Daoy (cell line): ENCODE data around the gene INO80B. TPM values are rescaled to one million over a fixed set of nuclear protein-coding genes. Genes with fewer than 3 reads are reported as not detected.
"Not testable (repeated sequence)": the region's sequence is repeated elsewhere in the genome, so short reads cannot be mapped to it uniquely, and the experiment has no call there.

ENCODE experiments used
- DNase-seq: peaks from one replicate; pipeline ENCODE4 v3.0.0-alpha.2; 2015; ENCODE audit warnings: low read depth
- total RNA-seq: library from RNA; depleted of rRNA; stranded (reverse); fragments of >200 nt; shearing (Covaris generic); gene quantifications from 2 replicates; pipeline ENCODE4 v1.2.3, GENCODE V29; 2014; rRNA removed

Gene INO80B
- total RNA-seq, result 13.8 and 17.8 TPM in 2 replicates

DNA sequence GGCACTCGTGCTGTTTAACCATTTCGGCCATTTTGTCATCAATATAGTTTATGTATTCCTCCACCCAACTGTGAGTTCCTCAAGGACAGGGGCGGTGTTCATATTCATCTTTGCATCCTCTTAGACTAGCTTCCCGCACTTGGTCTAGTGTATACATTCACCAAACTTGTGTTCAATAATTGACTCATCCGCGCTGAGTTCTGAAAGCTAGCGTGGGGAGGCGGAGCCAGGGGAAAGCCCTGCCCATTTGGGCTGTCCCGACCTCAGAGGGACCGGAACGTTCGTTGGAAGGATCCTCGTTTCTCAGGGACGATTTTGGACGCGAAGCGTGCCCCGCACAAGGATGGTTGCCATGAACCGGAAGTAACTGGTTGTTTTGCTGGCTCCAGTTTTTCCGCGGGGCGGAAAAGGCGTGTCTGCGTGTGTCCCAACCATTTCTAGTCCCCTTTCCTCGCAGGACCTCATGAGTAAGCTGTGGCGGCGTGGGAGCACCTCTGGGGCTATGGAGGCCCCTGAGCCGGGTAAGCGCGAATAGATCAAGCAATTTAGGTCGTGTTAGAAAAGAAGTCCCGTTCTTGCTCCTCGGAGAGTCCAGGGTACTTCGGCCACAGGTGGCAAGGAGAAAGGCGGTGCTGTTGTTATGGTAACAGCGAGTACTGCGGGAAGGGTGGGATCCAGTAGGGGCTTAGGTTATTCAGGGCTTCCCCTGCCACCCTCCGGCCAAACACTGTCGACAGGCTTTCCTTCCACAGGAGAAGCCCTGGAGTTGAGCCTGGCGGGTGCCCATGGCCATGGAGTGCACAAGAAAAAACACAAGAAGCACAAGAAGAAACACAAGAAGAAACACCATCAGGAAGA lies at the start of gene INO80B:
TSS of gene INO80B (plus strand) at position 434 of the 858 bp plus-strand sequence. CDS start at position 464, 30 bp downstream.
- peak; percentile 96 for DNase-seq

DNA sequence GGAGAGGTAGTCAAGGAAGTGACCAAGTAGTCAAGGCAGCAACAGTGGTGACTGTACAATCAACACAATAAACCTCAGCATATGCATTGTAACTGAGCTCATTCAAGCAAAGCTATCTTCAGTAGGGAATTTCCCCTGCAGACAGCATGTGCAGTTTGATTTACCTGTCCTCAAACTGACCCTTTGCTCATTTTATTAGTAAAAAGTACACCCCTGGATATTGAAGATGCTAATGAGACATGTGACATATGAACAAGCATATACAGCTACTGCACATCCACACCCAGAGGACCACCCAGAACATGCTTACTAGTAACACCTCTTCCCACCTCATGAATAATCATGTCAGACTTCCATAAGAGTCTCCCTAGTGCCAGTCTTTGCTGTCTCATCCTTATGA lies 48.9 kb upstream of the INO80B start:
- DNase-seq, result peak; percentile 65

DNA sequence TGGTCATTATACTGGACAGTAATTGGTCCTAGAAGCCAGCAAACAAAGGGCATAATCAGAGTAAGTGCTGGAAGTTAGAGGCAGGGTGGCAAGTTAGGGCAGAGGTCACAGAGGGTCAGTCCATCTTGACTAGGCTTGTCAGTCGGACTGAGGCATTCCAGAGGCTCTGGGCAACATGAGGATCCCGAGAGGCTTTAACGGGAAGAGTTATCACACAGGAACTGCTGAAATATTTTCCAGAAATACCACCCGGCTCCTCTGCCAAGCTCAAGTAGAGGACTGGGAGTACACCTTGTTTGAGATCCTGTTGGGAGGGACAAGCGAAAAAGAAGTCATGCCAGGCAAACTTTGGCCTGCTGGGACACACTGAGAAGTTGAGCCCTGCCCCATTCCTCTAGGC lies 47.2 kb upstream of the INO80B start:
- no peak for DNase-seq

DNA sequence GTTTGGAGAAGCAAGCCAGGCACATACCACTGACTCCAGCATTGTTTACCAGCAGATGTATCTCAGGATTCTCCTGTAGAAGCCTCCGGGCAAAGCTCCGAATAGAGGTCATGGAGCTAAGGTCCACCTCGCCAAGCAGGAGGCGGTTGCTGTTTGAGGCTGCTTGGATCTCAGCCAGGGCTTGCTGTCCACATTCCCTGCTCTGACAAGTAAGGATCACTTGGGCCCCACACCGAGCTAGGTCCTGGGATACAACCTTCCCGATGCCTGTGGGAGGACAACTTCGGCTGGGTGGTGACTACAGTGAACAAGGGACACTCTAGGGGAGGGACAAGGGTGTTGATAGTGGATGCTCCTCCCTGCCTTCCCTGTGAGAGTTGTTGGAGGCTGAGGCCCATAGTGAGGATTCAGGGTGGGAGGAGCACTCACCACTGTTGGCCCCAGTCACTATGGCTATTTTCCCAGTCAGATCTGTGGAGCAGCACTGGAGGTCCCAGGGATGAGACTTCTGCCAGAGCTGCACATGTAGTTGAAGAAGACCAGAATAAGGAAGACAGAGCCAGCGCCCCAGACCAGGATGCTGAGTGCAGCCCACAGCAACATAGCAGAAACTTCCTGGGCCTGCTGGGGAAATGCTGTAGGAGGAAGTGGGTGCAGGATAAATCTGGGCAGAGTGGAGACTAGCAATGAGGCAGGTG lies 41.7 kb upstream of the INO80B start:
- DNase-seq, result no peak

DNA sequence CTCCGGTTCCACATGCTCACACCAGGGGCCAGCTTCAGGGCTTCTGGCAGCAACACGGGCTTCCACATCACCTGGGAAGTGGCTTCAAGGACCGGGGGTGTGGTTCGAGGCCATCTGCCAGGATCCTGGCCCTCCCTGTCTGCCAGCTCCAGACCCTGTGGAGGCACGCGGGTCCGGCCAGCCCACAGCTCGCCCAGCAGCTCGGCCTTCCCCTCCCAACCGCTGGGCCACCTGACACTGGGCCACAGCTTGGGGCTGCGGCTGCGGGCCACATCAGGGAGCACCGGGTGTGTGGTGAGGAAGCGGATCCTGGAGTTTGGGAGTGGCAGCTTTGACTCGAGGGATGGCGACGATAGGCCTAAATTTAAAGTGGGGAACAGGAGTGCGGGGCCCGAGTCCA lies 40.4 kb upstream of the INO80B start:
- DNase-seq, result no peak

DNA sequence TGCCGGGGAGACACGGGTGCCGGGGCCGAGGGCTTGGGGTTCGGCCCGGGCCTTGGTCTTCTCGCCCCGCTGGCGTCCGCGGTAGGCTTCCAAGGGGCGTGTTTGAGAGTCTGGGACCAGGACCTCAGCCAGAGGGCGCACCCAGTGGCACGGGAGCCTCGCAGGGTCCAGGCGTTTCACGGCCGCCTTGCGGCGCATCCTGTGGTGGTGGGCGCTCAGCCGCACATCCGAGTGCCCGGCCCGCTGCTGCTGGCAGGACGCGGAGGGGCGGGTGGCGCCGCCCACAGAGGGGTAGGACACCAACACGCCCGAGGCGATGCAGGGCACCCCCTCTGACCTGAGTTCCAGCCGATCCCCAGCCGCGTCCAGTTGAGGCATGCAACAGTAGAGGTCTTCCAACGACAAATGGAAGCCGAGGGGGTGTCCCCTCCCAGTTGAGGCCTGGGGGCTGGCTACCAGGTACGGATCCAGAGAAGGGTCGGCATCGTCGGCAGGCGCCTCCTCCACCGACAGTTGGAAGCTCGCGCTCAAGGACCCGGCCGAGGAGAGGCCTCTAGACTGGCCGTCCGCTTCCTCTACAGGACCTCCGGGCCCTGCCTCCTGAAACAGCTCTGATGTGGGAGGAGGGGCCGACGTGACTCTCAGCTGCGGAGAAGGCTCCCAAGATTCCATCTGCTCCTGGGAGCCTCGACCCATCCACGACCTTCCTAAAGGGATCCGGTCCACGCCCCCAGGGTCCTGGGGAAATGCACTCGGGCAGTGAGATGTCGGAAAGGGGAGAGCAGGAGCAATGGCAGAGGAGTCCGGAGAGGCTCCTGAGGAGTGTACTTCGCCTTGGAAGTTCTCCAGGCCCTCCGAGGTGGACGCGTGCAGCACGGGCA lies 39.8 kb upstream of the INO80B start:
- no peak for DNase-seq

DNA sequence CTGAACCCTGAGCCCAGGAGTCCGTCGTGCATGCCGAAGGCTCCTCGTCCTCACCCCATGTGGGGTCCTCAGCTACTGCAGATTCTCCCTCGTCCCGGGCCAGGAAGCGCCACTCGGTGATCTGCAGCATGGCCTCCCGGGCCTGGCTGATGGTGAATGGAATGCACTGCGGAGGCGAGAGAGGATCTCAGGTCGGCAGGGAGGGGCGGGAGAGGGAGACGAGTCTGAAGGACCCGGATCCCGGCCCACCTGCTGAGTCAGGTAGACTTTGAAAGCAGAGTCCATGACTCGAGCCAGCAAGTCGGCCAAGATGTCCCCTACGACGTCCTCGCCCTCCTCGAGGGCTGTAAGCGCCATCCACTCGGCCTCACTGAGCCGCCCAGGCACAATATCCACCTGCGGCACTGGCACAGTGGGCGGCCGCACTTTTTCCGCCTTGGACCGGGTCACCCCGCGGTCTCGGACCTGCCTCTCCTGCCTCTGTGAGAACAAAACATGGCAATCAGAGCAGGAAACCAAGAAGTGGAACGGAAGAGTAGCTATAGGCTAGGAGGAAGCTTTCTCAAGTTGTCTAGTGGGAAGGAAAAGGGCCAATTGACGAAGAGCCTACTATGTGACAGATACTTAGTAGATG lies 39.0 kb upstream of the INO80B start:
- DNase-seq, result no peak

DNA sequence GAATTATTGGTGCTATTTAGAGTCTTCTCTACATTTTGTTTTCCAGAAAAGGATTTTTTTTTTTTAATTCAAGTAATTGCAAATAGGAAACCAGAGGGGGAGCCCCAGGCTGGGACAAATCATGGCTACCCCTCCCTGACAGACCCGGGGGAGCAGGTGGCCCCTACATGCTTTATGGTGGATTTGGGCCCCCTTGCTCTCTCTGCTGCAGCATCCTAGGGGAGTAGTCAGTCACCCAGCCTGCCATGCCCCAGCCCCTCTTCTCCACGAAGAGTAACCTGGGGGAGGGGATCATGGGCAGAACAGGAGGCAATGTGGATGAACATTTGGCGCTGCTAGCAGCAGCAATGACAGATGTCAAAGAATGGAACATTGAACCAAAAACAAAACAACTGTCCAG lies 38.1 kb upstream of the INO80B start:
- DNase-seq, result no peak

DNA sequence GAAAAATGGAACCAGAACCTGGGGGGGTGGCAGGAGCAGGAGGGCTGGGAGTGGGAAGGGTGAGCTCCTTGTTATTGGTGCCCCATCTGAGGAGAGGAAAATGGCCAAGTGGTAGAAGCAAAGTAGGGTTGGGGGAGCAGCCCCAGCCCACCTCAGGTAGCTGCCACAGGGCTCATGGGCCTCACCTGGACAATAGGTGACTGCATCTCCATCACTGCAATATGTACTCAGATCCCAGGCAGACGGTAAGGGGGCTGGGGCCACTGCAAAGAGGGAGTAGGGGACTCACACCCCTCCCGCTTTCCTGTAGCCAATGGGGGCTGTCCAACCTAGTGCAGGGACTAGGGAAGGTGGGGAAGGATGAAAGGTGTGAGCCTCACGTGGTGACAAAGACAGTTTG lies 37.7 kb upstream of the INO80B start:
- no peak for DNase-seq

DNA sequence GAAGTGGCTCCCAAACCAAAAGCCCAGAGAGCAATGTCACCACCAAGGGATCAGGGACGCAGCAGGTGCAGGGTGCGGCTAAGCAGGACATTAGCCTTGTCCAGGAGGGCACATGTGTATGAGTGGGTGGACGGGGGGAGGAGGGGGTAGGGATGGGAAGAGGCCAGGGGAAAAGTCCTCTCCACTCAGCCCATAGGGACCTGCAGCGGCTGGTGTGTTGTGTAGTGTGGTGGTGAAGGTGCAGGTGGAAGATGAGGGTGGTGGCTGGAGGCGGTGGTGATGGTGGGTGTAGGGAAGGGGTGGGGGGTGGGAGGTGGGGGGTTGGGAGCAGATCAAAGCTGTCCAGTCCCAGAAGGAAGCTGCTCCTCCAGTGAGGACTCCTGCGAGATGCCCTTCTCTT lies 37.1 kb upstream of the INO80B start:
- DNase-seq, result no peak

DNA sequence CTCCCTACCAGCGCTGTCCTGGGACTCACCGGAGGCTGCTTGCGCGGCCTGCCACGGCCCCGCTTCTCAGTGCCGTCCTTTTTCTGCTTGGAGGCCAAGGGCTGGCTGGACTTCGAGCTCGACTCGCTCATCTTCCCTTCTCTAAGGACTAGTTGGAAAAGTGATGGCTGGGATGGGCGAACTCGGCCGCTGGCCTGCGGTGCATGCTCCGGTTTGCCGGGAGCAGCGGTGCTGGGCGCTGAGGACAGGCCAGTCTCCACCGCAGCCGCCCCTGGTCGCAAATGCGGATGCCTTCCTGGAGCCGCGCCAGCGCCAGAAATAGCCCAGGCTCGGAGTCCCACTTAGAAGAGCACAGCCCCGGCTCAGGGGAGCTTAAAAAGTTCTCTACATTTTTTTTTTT lies 36.6 kb upstream of the INO80B start:
- no peak for DNase-seq

DNA sequence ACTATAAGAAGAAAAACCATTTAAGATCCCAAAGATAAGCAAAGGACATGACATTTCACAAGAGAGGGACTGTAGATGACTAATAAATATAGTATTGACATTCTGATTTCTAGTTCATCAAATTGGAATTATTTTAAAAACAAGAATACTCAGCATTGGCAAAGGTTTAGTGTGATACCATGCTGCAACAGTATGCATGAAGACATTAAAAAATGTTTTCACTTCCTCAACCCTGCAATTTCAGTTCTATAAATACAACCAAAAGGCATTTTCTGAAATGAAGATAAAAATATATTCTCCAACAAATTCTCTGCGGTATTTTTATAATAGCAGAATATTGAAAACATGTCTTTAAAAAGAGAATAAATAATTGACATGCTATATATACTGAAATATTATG lies 35.5 kb upstream of the INO80B start:
- no peak for DNase-seq

DNA sequence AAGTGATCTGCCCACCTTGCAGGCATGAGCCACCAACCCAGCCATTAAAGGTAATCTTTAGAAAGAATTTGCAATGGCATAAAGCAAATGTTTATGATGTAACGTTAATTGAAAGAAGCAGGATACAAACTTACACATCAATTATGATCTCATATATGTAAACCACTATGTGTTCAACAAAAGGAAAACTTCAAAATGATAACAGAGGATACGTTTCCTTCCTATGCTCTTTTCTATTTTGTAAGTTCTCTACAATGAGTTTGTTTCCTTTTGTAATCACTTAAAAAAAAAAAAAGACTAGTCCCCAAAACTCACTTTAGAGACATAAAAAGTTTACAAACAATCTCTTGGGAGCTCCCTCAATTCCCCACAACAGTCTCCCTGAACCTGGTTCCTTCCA lies 34.9 kb upstream of the INO80B start:
- no peak for DNase-seq

DNA sequence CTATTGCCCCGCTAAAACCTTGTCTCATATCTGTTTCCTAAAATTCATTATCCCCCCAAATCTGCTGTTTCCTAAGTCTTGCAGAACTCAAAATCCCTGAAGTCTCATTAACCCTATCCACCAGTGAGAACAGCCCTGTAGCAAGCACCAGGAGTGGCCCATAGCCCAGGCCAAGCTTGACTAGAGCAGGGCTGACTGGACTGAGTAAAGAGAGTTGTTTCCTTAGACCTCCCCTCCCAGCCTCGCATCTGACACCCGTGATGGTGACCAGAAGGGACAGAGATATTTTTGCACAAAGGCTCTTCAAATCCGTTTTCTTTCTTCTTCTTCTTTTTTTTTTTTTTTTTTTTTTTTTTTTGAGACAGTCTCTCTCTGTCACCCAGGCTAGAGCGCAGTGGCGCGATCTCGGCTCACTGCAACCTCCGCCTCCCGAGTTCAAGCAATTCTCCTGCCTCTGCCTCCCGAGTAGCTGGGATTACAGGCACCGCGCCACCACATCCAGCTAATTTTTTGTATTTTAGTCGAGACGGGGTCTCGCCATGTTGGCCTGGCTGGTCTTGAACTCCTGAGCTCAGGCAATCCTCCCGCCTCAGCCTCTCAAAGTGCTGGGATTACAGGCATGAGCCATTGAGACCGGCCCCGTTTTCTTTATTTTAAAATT lies 34.3 kb upstream of the INO80B start:
- DNase-seq, result not testable (repeated sequence)

DNA sequence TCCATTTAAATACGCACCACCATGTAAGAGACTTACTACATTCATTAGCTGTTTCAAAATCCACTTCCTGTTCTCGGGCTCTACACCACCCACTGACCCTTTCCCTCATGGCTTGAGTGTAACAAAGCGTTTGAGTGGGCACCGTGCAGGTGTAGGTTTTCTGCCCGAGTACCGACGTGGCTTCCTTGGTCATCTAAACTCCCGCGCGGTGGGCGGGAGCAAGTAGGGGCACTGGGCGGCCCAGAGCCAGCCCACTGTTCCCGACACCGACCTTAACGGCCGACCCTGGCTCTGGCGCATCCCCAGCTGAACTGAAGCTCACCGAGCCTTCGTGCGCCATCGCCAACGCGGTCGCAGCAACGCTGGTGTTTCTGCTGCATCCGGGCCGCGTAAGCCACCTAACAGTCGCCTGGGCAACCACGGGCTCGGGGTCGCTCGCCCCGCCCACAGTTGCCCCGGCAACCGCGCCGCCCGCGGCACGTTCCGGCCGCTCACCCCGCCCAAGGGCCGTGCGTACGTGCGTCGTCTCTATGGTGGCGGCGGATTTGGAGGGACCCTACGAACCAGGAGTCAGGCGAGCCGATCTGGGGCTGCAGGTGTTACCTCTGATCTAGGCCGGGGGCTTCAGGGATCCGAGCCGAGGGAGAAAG lies 33.5 kb upstream of the INO80B start, which contains the start of the genes C2orf81 and WDR54:
TSS of gene C2orf81 (minus strand) at position 399 of the 650 bp plus-strand sequence. CDS start at position 340, 59 bp downstream.
TSS of gene WDR54 (plus strand) at position 510 of the 650 bp plus-strand sequence. CDS start 424 bp downstream, outside the sequence.
- peak; percentile 95 for DNase-seq

DNA sequence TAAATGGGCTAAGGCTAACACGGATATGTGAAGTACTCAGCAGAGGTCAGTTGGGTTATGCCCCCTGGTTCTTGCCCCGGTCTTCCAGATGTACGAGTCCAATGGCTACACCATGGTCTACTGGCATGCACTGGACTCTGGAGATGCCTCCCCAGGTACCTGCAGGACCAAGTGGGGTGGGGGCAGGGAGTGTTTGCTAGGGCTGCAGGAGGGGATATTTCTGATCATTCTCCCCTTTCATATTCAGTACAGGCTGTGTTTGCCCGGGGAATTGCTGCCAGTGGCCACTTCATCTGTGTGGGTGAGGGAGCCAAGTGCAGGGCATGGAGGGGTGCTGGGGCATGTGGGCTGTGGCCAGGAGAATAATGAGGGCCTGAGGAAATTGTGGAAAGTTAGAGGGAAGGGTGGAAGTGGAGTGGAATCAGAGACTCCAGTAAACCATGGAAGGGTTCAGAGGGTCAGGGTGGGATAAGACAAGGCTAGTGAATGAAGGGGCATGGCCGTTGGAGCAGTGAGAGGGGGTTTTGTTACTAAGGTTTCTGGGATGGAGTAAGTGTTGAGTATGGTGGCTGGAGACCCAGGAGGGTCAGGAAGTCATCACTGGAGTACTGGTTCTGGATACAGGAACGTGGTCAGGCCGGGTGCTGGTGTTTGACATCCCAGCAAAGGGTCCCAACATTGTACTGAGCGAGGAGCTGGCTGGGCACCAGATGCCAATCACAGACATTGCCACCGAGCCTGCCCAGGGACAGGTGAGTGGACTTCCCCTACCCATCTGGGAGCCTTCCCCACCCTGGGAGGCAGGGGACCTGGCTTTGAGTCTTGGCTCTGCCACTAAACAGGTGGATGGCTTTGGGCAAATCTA lies 31.4 kb upstream of the INO80B start:
- no peak for DNase-seq

DNA sequence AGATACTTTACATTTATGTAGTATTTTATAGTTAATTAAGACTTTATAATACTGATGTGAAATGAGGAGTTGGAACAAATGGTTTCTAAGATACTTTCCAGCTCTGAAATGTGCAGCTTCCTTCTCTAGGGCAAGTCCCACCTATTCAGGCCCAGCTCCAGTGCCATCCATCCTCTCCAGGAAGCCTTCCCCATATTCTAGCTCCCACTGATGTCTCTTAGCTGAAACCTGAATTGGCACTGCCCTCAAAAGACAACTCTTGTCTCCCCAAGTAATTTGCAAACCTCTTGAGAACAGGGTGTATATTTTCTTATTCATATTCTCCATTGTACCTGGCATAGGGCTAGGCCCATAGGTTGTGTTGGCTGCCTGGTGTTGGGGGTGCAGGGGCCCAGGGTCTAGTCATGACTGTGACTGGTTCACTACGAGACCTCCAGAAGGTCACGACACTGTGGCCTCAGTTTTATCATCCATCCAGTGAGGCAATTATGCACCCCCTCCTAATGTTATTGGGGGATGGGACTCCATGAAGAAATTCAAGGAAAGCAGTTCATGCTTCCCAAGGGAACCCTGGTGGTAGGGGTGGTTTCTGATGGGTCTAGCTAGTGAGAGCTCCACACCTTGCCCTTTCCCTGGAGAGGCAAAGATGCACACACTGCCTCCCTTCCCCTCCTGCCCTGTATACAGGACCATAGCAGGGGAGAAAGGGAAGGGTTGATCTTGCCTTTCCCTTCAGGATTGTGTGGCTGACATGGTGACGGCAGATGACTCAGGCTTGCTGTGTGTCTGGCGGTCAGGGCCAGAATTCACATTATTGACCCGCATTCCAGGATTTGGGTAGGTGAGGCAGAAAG lies 30.5 kb upstream of the INO80B start:
- DNase-seq, result no peak

DNA sequence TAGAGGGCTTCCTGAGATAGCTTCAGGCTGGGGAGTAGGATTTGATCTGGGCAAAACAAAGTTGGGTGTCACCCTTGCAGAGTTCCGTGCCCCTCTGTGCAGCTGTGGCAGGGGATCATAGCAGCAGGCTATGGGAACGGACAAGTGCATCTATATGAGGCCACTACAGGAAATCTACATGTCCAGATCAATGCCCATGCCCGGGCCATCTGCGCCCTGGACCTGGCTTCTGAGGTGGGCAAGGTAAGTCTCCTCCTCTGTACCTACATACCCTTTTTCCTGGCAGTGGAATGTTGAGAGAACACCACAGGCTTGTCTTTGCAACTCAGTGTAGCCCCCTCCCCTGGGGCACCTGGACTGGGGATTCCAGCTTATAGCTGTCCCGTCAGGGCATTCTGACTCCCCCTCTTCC lies 29.9 kb upstream of the INO80B start:
- DNase-seq, result no peak
